HG03460 (cell line): Measurements from ENCODE around the gene LZTS3.
"Not testable (repeated sequence)": the region's sequence is repeated elsewhere in the genome, so short reads cannot be mapped to it uniquely, and the experiment has no call there.

Source experiments
- ATAC-seq: cut with Tn5 transposase; IDR thresholded peaks from one replicate; pipeline ENCODE4 v1.9.1; 2021; ENCODE audit not compliant: unreplicated experiment

Gene LZTS3

DNA sequence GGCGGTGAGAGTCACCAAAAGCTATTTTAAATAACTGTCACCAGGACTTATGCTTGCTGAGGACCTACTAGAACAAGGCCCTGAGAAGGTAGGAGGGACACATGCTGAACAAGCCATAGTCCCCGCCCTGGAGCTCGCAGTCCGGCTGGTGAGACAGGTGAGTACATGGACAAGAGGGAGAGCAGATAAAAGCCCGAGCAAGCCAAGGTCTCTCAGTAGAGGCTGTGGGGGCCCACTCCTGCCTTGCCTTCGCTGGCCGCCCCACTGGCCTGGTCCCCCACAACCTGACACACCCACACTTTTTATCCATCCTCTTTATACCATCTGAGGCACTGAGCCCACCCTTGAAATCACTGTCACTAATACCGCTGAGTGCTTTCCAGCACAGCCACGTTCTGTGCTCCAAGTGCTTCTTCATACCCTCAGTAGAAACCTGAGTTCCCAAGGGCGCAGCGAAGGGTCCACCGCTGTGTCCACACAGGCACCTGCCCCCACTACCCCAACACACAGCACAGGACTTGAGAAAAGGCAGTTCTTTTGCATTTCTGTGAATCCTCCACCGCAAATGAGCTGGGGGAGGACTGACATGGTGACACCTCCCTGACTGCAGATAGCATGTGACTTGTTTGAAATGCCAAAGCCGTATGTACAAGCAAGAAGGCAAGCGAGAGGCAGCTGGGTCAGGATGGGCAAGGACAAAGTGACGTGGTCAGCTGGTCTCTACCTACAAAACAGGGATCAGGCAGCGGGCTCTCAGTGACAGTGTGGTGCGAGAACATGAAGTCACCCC is 19.1 kb upstream of the LZTS3 start:
- no peak for ATAC-seq

DNA sequence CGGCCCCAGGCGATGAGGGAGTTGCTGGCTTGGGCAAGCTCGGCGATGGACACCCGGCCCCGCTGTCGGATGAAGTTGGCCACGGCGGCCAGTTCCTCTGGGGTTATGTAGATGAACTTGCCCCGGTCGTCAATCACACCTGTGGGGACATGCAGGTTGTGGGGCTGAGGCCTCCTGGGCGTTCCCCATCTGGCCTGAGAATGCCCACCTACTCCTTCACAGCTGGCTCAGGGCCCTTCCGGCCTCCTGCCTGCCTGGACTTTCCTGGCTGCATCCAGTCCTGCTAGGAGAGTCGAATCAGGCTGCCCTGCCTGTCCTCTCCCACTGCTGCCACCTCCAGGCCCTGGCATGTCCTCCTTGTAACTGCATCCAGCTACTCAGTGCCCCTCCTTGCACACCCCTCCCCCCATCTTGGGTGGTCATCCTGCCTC is 17.3 kb upstream of the LZTS3 start:
- ATAC-seq = no peak

DNA sequence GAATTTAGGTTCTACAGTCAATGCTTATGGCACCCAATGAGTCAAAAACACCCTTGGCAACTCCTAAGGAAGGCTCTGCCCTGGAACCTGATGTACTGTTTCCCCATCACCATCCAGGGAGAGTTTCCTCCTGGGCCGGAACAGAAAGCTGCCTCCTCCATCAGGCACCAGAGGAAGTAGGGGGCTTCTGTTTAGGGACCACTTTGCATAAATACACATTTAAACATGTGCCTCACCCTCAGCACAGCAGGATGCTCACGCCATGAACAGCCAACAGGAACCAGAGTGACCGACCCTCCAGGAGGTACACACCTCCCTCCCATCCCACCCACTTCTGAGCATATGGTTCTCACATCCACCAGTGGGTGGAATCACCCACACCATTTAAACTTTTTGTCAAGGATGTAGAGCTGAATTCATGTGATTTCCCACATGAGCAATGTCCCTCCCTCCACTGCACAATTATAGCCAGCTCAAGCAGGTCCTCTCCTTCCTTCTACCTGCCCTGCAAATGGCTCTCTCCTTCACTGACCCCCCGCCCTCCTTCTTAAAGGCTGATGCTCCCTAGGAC is 16.3 kb upstream of the LZTS3 start:
- ATAC-seq = no peak

DNA sequence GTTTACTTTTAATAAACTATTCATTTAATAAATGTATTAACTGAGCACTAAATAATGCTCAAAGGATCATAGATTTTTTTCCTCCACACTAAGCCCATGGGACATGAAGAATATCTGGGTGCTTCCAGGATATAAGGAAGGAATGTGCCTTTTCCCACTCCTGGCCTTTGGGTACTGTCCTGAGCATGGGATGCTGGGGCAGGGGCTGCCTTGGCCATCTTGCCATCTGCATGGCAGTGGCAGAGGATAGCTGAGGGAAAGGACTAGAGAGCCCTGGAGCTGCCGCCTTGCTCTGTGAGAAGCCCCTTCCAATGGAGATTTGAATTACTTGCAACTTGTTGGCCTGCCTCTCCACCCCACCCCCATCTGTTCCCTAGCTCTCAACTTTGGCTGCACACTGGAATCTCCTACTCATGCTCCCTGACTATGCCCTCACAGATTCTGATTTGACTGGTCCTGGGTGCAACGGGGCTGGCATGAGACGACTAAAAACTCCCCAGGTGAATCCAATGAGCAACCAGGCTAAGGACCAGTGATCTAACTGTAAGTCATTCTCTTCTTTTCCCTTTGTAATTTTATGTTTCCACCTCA is 15.6 kb upstream of the LZTS3 start:
- no peak for ATAC-seq

DNA sequence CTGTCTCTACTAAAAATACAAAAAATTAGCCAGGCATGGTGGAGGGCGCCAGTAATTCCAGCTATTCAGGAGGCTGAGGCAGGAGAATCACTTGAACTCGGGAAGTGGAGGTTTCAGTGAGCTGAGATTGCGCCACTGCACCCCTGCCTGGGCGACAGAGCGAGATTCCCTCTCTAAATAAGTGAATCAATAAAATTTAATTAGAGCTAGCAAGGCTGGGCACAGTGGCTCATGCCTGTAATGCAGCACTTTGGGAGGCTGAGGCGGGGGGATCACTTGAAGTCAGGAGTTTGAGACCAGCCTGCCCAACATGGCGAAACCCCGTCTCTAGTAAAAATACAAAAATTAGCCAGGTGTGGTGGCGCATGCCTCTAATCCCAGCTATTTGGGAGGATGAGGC is 14.5 kb upstream of the LZTS3 start:
- not testable (repeated sequence) for ATAC-seq

DNA sequence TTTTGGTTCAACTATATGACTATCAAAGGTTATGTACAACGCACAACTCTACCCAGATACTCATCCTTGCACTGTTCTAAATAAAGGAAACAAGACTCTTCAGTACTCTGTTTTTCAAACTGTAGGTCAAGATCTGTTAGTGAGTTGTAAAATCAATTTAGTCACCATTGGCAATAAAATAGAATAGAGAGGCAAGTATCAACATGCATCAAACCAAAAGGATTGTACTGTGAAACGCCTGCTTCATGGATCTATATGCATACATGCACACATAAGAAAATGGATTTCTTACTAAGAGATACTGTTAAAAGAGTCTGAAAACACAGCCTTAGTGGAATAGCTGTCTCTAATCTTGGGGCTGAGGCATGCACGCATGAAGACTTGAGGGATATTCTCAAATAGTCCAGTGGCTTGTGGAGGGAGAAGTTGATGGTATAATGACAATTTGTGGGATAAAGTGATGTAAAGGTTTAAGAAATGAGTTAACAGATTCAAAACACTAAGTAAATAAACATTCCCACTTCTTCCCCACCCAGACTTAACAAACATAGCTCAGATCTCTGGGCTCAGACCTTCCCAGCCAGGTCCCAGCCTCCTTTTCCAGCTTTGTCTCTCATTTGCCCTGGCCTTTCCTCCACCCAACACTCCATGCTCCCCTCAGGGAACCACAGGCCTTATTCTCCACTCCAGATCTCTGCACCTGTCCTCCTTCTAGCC is 10.7 kb upstream of the LZTS3 start:
- ATAC-seq = no peak

DNA sequence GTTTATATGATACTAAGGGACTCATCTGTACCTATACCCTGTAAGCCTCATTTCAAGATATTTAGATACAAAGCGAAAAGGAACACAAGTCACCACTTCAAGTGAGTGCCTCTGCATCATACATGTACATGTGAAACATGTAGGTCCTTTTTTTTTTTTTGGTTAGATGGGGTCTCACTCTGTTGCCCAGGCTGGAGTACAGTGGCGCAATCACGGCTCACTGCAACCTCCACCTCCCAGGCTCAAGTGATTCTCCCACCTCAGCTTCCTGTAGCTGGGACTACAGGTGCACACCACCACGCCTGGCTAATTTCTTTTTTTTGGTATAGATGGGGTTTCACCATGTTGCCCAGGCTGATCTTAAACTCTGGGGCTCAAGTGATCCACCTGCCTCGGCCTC is 9.1 kb upstream of the LZTS3 start:
- not testable (repeated sequence) for ATAC-seq

DNA sequence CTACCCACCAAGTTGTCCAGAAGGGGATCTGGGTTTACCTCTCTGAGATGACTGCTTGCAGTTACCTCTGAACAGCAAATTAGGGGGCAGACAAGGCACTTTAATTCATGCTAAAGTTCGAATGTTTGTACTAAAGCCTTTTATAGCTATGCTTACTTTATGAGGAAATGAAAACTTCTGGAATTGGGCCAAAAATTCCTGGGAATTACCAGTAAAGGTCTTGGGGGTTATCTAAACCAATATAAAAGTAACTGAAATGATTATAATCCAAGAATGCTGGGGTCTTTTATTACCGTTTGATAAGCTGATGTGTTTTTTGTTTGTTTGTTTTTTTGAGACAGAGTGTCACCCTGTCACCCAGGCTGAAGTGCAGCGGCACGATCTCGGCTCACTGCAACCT is 7.9 kb upstream of the LZTS3 start:
- ATAC-seq = no peak

DNA sequence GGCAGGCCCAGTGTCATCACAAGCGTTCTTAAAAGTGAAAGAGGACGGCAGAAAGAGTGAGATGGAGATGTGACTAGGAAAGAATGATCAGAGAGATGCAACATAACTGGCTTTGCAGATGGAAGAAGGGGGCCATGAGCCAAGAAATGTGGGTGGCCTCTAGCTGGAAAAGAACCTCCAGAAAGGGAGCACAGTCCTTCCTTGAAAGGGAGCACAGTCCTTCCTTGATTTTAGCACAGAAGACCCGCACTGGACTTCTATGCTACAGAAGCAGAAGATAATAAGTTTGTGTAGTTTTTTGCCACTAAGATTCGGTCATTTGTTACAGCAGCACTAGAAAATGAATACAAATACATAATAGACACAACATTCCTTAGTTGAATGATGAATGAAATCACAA is 7.0 kb upstream of the LZTS3 start:
- ATAC-seq = no peak

DNA sequence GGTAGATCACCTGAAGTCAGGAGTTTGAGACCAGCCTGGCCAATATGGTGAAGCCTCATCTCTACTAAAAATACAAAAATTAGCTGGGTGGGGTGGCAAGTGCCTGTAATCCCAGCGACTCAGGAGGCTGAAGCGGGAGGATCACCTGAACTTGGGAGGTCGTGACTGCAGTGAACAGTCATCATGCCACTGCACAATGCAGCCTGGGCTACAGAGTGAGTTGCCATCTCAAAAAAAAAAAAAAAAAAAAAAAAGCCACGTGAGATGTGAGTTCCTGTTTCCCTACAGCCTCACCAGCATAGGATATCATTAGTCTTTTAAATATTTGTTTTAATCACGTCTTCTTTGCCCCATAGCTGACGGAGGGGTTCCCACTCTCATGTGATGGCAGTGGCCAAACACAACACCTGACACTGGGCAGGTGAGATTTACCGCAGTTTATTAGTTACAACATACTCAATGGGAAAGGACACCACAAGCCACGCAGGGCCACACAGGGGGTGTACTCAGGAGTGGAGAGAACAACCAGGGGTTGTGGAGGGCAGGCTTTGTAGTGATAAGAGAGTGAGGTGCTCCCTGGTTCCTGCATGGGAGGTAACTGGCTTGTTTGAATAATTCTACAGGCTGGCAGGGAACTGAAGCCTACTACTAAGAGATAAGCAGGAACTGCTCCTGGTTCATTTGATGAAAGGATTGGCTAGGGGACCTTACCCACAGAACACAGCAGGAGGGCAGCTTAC is 4.6 kb upstream of the LZTS3 start:
- no peak for ATAC-seq

DNA sequence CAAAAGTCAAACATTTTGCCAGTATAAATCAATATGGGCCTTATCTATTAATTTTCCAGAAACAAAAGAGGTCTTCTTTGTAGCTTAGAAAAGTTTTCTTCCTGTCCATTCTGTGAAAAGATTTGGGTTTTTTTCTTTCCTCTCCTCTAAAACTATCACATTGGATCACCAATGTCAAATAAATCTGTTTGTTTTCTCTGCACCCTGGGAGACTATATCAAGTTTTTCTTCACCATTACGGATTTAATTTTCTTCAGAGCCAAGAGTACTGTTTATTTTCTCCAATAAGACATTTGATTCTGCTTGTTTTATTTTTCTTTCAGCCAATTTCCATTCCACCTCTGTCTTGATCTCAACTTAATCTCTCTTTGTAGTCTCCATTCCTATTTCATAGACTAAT is 1.9 kb upstream of the LZTS3 start:
- no peak for ATAC-seq

DNA sequence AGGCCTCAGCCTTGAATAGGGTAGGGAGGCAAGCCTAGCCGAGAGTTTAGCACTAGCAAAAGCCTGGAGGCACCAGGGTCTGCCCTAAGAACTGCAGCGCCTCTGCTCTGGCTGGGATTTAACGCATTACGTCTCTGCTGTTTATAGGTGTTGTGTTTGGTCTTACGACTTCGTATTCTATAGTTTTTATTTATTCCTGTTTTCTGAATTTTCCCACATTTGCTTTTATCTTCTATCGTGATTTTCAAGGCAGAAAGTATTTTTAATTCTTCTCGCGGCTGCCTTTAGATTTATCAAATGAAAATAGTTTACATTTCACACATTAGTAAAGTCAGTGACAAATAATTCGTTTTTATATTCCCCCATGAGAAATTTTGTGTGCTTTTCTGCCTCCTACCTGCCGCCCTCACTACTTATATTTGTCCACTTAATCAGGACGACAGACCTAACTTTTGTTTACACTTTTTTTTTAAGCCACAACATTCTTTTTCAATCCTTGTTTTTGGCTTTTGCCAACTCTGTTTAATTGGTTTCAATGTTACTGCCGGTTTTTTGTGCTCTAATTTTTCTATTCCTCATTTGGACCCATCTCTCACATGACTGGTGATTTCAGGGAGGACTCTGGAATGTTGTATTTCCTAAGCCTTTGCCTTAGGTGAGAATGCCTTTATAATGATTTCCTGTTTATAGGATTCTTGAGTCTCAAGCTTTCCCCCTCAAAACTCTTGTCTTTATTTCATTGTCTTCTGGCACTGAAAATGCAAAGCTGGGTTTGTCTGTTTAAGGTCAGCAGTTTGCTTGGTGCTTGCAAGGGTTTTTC is 1.3 kb upstream of the LZTS3 start:
- no peak for ATAC-seq

DNA sequence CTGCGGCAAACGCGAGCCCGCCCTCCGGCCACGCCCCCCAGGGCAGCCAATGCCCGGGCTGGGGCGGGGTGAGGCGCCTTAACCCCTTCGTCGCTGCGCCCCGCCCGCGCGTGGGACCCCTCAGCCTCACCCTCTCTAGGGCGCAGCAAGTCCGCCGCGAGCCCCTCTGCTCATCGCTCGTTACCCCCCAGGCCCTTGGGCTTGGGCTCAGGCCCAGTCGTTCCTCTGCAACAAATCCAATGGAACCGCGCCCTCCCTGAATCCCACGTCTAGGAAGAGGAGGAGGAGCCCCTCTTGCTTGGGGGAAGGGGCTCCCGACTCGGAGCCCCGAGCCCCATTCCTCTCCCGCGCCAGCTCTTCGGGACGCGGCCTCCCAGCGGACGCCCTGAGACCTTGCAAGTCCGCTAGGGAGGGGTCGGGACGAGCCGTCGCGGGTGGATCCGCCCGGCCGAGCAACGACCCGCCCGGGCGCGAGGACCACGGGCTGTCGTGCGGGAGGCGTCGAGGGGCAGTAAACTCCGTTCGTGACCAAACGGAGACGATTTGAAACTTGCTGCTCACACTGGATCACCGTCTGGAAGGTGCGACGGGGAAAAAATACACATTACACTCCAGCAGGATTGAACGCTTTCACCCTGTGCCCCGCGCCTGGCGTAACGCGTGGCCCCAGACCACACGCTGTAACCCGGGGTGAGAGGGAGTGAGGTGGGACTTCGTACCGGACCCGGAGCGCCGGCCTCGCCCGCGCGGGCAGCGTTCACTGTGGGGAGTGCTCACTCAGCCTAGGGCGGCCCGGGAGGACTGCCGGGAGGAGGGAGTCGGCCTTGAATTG is 477 bp upstream of the LZTS3 start:
- ATAC-seq = peak; percentile 86

DNA sequence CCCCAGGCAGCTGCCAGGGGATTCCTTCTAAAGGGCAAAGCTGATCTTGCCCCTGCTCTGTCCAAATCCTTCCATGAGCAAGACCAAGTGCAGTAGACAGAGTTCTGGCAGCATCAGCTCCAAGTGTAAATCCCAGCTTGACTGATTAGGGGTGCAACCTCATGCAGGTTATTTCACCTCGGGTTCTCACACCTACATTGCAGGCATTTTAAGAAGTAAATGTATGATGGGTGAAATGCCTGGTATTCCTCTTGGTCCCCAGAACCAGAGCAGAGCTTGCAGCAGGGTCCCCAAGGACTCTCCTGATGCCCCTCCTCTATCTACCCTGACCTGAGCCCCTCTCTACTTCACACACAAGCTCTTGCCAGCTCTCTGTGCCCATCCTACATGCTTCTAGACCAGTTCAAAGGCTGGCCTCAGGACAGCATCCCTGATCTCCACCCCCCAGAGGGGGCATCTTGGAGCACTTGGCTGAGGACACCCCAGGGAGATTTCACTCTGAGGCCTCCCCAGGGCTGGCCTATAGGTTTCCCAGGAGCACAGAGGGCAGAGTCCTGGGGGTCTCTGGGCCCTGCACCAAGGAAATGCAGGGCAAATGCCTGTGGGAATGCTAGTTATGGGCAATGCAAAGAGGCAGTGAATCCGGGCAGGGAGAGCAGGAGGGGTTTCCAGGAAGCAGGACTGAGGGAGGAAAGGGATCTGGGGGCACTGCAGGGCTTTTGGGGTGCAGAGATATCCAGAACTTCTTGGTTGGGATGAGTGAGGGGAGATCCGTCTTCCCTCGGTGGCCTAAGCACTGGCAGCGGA is 1.0 kb downstream of the LZTS3 start:
- no peak for ATAC-seq

DNA sequence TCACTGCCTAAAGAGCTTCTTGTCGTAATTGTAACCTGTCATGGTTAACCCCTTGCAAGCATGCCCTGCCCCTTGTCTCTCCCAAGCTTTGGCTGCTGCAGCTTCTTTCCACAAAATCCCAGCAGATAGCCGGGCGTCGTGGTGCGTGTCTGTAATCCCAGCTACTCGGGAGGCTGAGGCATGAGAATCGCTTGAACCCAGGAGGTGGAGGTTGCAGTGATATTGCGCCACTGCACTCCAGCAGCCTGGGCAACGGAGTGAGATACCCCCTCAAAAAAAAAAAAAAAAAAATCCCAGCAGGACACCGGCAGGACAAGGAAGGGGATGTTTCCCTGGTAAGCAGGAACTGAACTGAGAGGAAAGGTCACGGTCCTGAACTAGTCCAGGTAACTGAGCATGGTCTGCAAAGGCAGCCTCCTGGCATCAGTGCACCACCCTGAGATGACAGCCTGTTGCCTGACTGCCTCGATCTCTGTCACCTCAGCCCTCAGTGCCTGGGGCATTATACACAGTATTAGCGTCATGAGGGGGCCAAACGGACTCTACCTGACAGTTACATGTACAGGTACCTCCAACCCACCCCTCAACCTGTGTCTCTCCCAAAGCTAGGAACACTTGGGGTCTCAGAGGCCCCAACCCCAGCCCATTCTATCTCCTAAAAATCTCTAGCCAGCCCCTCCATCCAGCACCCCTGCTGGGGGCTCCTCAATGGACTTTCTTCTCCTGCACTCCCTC is 1.8 kb downstream of the LZTS3 start:
- no peak for ATAC-seq

DNA sequence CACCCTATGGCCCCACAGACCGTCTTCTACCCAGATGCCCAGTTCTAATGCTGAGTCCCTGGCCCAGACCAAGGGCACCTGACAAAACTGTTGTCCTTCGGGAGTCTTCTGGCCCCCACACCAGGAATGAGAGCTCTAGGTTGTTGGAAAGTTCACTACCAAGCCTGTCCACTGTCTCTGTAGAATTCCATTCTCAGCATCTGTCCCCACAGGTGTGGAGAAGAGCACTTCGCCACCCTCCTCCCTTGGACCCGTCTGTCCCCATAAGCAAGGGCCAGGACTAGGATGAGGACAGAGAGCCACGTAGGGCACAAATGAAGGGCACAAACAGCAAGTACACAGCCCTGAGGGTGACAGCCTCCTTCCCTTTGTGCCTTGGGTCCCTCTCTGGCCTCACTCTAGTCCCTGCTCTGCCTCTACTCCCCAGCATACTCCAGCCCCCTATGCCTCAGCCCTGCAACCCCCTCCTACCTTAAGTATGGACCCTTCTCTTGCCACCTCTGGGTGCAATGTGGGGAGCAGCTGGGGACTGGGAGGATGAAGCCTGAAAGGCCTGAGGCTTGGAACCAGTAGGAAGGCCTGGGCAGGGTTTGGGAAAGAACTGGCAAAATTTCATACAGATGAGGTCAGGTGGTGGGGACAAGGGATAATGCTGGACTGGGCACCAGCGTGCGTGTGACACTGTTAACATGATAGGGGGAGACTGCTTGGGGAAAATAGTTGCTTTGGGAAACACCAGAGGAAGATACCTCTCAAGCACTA is 4.3 kb downstream of the LZTS3 start:
- no peak for ATAC-seq
